Calu3 (cell line): Measurements from ENCODE around the gene REG4. TPM values are rescaled to one million over a fixed set of nuclear protein-coding genes. Genes with fewer than 3 reads are reported as not detected.

Experiments used
- BruUV-seq: library from RNA; stranded (reverse); fragments of 400-500 nt; replicated peaks from 2 replicates; lab custom pipeline; 2021; lab: Mats Ljungman, UMichigan
- CTCF ChIA-PET: fragments of 300-600 bp; sonication (Branson Sonifier 250); formaldehyde crosslinking; loops from one replicate; lab custom pipeline; 2022; ENCODE audit warnings: antibody characterized with exemption; lab: Charles Lee
- DNase-seq: peaks from one replicate; pipeline ENCODE4 v3.0.0; 2022
- H3K27ac Mint-ChIP-seq: one replicate; pipeline ENCODE4 v1.8.0; 2022; ENCODE audit warnings: mixed read lengths; ENCODE audit not compliant: unreplicated experiment
- H3K27me3 Mint-ChIP-seq: one replicate; pipeline ENCODE4 v1.8.0; 2022; ENCODE audit warnings: mixed read lengths; ENCODE audit not compliant: unreplicated experiment
- H3K36me3 Mint-ChIP-seq: one replicate; pipeline ENCODE4 v1.8.0; 2022; ENCODE audit warnings: mild to moderate bottlenecking, moderate library complexity, mixed read lengths; ENCODE audit not compliant: insufficient read depth, unreplicated experiment
- H3K4me1 Mint-ChIP-seq: one replicate; pipeline ENCODE4 v1.8.0; 2022; ENCODE audit warnings: mild to moderate bottlenecking, low read depth, mixed read lengths; ENCODE audit not compliant: unreplicated experiment
- H3K4me3 Mint-ChIP-seq: one replicate; pipeline ENCODE4 v1.8.0; 2022; ENCODE audit warnings: mild to moderate bottlenecking, low read depth, moderate library complexity, mixed read lengths; ENCODE audit not compliant: unreplicated experiment
- H3K9me3 Mint-ChIP-seq: one replicate; pipeline ENCODE4 v1.8.0; 2022; ENCODE audit warnings: low read depth, mixed read lengths; ENCODE audit not compliant: unreplicated experiment
- CTCF ChIP-seq: fragments of 200-600 bp; IDR thresholded peaks from one replicate; pipeline ENCODE4 v1.8.0; 2022; ENCODE audit warnings: antibody characterized with exemption; ENCODE audit not compliant: unreplicated experiment
- intact Hi-C: fragments of 100-400 bp; cut with micrococcal nuclease; formaldehyde crosslinking; loops from one replicate; pipeline ENCODE4 v1.10.0; 2022; ENCODE audit not compliant: unreplicated experiment
- total RNA-seq: library from RNA; stranded (reverse); gene quantifications from 2 replicates; pipeline ENCODE4 v1.2.3, GENCODE V29; 2022

The REG4 gene
- total RNA-seq, 1 experiment from 2014 or later, result not detected

- CTCF ChIA-PET, result interaction anchor here (0.6 to 2.1 kb wide), 4 partner anchors 61 to 97 kb away, joined by 3 to 8 read pairs (median 4); no protein-coding TSS in a partner anchor
- intact Hi-C loops, result loop anchor here (1.0 kb wide), 1 partner anchor 65 kb away; no protein-coding TSS in a partner anchor
- Mint-ChIP-seq H3K4me1 (no peaks in the 10 kb centered on the region), H3K4me3 (no peak overlapping the region), H3K9me3 (no peaks in the 10 kb centered on the region), H3K36me3 (no peaks in the 10 kb centered on the region), H3K27me3 (peaks cover 7% of the 10 kb centered on the region), H3K27ac (no peak overlapping the region)
- DNase-seq, result peak; percentile 68
- BruUV-seq, result no TSS peak
- peak; percentile 63 for TF ChIP-seq CTCF
Observed at GRCh38 chr1:119808972-119809550, 2.2 kb downstream of the REG4 start.

- Mint-ChIP-seq H3K27ac (no peak overlapping the region), H3K4me3 (no peak overlapping the region), H3K9me3 (no peaks in the 10 kb centered on the region), H3K4me1 (no peaks in the 10 kb centered on the region), H3K36me3 (no peaks in the 10 kb centered on the region), H3K27me3 (peaks cover 7% of the 10 kb centered on the region)
- intact Hi-C loops, result no loop called here
- TF ChIP-seq CTCF, result no peak
- no TSS peak for BruUV-seq
- CTCF ChIA-PET, result interaction anchor here (1.1 to 2.1 kb wide), 3 partner anchors 62 to 96 kb away, joined by 3 to 8 read pairs (median 5); no protein-coding TSS in a partner anchor
- DNase-seq, result no peak
Observed at GRCh38 chr1:119808491-119808890, 2.8 kb downstream of the REG4 start.

- H3K36me3 Mint-ChIP-seq, result no peaks in the 10 kb centered on the region
- CTCF ChIA-PET, result no interaction called here
- no peak for TF ChIP-seq CTCF
- H3K4me1 Mint-ChIP-seq, result no peaks in the 10 kb centered on the region
- no TSS peak for BruUV-seq
- H3K9me3 Mint-ChIP-seq, result no peaks in the 10 kb centered on the region
- intact Hi-C loops, result no loop called here
- no peak overlapping the region for H3K4me3 Mint-ChIP-seq
- DNase-seq, result no peak
- H3K27me3 Mint-ChIP-seq, result peaks cover 7% of the 10 kb centered on the region
- H3K27ac Mint-ChIP-seq, result no peak overlapping the region
Observed at GRCh38 chr1:119806489-119806888, 4.8 kb downstream of the REG4 start.

- Mint-ChIP-seq H3K4me1 (no peaks in the 10 kb centered on the region), H3K9me3 (no peaks in the 10 kb centered on the region), H3K27ac (no peak overlapping the region), H3K36me3 (no peaks in the 10 kb centered on the region), H3K27me3 (peaks cover 7% of the 10 kb centered on the region), H3K4me3 (no peak overlapping the region)
- intact Hi-C loops, result no loop called here
- no peak for DNase-seq
- CTCF ChIA-PET, result no interaction called here
- no TSS peak for BruUV-seq
- no peak for TF ChIP-seq CTCF
Observed at GRCh38 chr1:119805746-119806145, 5.5 kb downstream of the REG4 start.
